ENCODE results near the gene LRRFIP1. TPM values are rescaled to one million over a fixed set of nuclear protein-coding genes. Genes with fewer than 3 reads are reported as not detected.
A peak's percentile ranks its signal among the peaks of the same experiment; 100 is the strongest.

Gene LRRFIP1
- polyA plus RNA-seq, 1 donor from 2014 or later, result 96.3 TPM

GRCh38 chr2:237661799-237662328, 34.5 kb downstream of the LRRFIP1 start:
- H3K36me3 ChIP-seq (ENCODE audit: insufficient read depth, low read length), result no peaks in the 10 kb centered on the region
- no peak overlapping the region for H3K9ac ChIP-seq (ENCODE audit: low read length)
- H3K9me2 ChIP-seq (ENCODE audit: insufficient read depth, low read length), result no peaks in the 10 kb centered on the region
- no peaks in the 10 kb centered on the region for H3K9me3 ChIP-seq (ENCODE audit: low read length)
- no peaks in the 10 kb centered on the region for H3F3A ChIP-seq (ENCODE audit: insufficient read depth, low read length, poor library complexity, severe bottlenecking)
- no peaks in the 10 kb centered on the region for H4K20me1 ChIP-seq (ENCODE audit: insufficient read depth)
- H3K79me2 ChIP-seq (replicated peaks; ENCODE audit: insufficient read depth, low read length), result peaks cover 8% of the 10 kb centered on the region
- H3K4me2 ChIP-seq (ENCODE audit: low read length), result no peak overlapping the region
- TF ChIP-seq MXI1 (conservative IDR thresholded peaks at IDR 0.05; ENCODE audit: poor library complexity, severe bottlenecking), result no peak
- no peak for TF ChIP-seq CTCF (IDR thresholded peaks at IDR 0.05; ENCODE audit: poor library complexity, severe bottlenecking)
- TF ChIP-seq REST (IDR thresholded peaks at IDR 0.05; ENCODE audit: borderline replicate concordance), result no peak
- no peak for TF ChIP-seq POLR2AphosphoS5 (IDR thresholded peaks at IDR 0.05)
- TF ChIP-seq EP300 (conservative IDR thresholded peaks at IDR 0.05; ENCODE audit: poor library complexity, severe bottlenecking), result no peak
- TF ChIP-seq RAD21 (conservative IDR thresholded peaks at IDR 0.05), result no peak
- no peak for TF ChIP-seq TAF1 (IDR thresholded peaks at IDR 0.05; ENCODE audit: low read depth)
- no peak for TF ChIP-seq EZH2 (IDR thresholded peaks at IDR 0.05; ENCODE audit: borderline replicate concordance, insufficient read depth, low read length, poor library complexity, severe bottlenecking)
- TF ChIP-seq SMC3 (conservative IDR thresholded peaks at IDR 0.05; ENCODE audit: poor library complexity), result no peak
- no peaks in the 10 kb centered on the region for H3K27me3 ChIP-seq (ENCODE audit: insufficient read depth, low read depth, low read length)
- H3K27ac ChIP-seq (ENCODE audit: low read length), result peak overlapping the region; percentile 49
- H2AFZ ChIP-seq (ENCODE audit: low read depth, low read length), result no peak overlapping the region
- no peak overlapping the region for H3K4me3 ChIP-seq (ENCODE audit: low read length)

- TF ChIP-seq POLR2AphosphoS5 (IDR thresholded peaks at IDR 0.05), result peak; percentile 17
- TF ChIP-seq RAD21 (conservative IDR thresholded peaks at IDR 0.05), result no peak
- no peak for TF ChIP-seq TAF1 (IDR thresholded peaks at IDR 0.05; ENCODE audit: low read depth)
- no peak for TF ChIP-seq SMC3 (conservative IDR thresholded peaks at IDR 0.05; ENCODE audit: poor library complexity)
- TF ChIP-seq EZH2 (IDR thresholded peaks at IDR 0.05; ENCODE audit: borderline replicate concordance, insufficient read depth, low read length, poor library complexity, severe bottlenecking), result no peak
- no peak for TF ChIP-seq REST (IDR thresholded peaks at IDR 0.05; ENCODE audit: borderline replicate concordance)
- no peak for TF ChIP-seq CTCF (IDR thresholded peaks at IDR 0.05; ENCODE audit: poor library complexity, severe bottlenecking)
- peak; percentile 16 for TF ChIP-seq EP300 (conservative IDR thresholded peaks at IDR 0.05; ENCODE audit: poor library complexity, severe bottlenecking)
- TF ChIP-seq MXI1 (conservative IDR thresholded peaks at IDR 0.05; ENCODE audit: poor library complexity, severe bottlenecking), result no peak
- H3K9ac ChIP-seq (ENCODE audit: low read length), result peak overlapping the region; percentile 22
- no peak overlapping the region for H2AFZ ChIP-seq (ENCODE audit: low read depth, low read length)
- no peaks in the 10 kb centered on the region for H3F3A ChIP-seq (ENCODE audit: insufficient read depth, low read length, poor library complexity, severe bottlenecking)
- peaks cover 8% of the 10 kb centered on the region for H3K79me2 ChIP-seq (replicated peaks; ENCODE audit: insufficient read depth, low read length)
- no peaks in the 10 kb centered on the region for H4K20me1 ChIP-seq (ENCODE audit: insufficient read depth)
- no peaks in the 10 kb centered on the region for H3K36me3 ChIP-seq (ENCODE audit: insufficient read depth, low read length)
- H3K4me2 ChIP-seq (ENCODE audit: low read length), result peak overlapping the region; percentile 33
- H3K27ac ChIP-seq (ENCODE audit: low read length), result peak overlapping the region; percentile 49
- no peaks in the 10 kb centered on the region for H3K27me3 ChIP-seq (ENCODE audit: insufficient read depth, low read depth, low read length)
- no peaks in the 10 kb centered on the region for H3K9me3 ChIP-seq (ENCODE audit: low read length)
- no peaks in the 10 kb centered on the region for H3K9me2 ChIP-seq (ENCODE audit: insufficient read depth, low read length)
- H3K4me3 ChIP-seq (ENCODE audit: low read length), result peak overlapping the region; percentile 52
Measured at GRCh38 chr2:237662671-237663093, 35.3 kb downstream of the LRRFIP1 start.
